IPS DF 6.9 (cell line): ENCODE results near the gene AK9.

Experiments used
- DNase-seq: peaks from one replicate; pipeline ENCODE4 v3.0.0-alpha.2; 2013; ENCODE audit warnings: low read depth, low spot score
- H3K27ac ChIP-seq: one replicate; pipeline ENCODE4 v1.5.1; 2013; ENCODE audit warnings: low read length, control low read depth
- H3K27me3 ChIP-seq: 2 replicates; pipeline ENCODE4 v1.6.1; 2013; ENCODE audit warnings: mild to moderate bottlenecking, low read length; ENCODE audit not compliant: control insufficient read depth, insufficient read depth
- H3K36me3 ChIP-seq: 2 replicates; pipeline ENCODE4 v1.6.1; 2013; ENCODE audit warnings: low read length; ENCODE audit not compliant: control insufficient read depth, insufficient read depth
- H3K4me1 ChIP-seq: 2 replicates; pipeline ENCODE4 v1.6.1; 2013; ENCODE audit warnings: low read length; ENCODE audit not compliant: control insufficient read depth, insufficient read depth
- H3K4me3 ChIP-seq: 2 replicates; pipeline ENCODE4 v1.5.1; 2013; ENCODE audit warnings: mild to moderate bottlenecking, low read length
- H3K9me3 ChIP-seq: 2 replicates; pipeline ENCODE4 v1.6.1; 2013; ENCODE audit warnings: low read length, inconsistent platforms; ENCODE audit not compliant: control insufficient read depth, insufficient read depth
- WGBS: extraction: QIAGEN DNeasy Blood & Tissue Kit; methylation state at CpG from one replicate; pipeline ENCODE4 v1.1.7; 2013; ENCODE audit warnings: mixed read lengths, missing lambda C conversion rate; ENCODE audit not compliant: insufficient read length, insufficient coverage; 5-methylcytosine and 5-hydroxymethylcytosine counted together

Gene AK9

GRCh38 chr6:109515781-109516409 is 175.1 kb downstream of the AK9 start:
- WGBS = no CpG with 5 or more reads among the region's 6 CpGs
- H3K27ac ChIP-seq = no peak overlapping the region
- no peak overlapping the region for H3K4me3 ChIP-seq
- no peaks in the 10 kb centered on the region for H3K9me3 ChIP-seq
- no peak for DNase-seq
- H3K36me3 ChIP-seq = no peaks in the 10 kb centered on the region
- no peaks in the 10 kb centered on the region for H3K27me3 ChIP-seq
- H3K4me1 ChIP-seq = no peaks in the 10 kb centered on the region; the same call in 1 of the 2 replicates

- no peak overlapping the region for H3K27ac ChIP-seq
- WGBS = no CpG with 5 or more reads among the region's 3 CpGs
- no peak for DNase-seq
- no peaks in the 10 kb centered on the region; the same call in 1 of the 2 replicates for H3K4me1 ChIP-seq
- no peaks in the 10 kb centered on the region for H3K27me3 ChIP-seq
- H3K4me3 ChIP-seq = no peak overlapping the region
- H3K9me3 ChIP-seq = peaks cover 3% of the 10 kb centered on the region
- H3K36me3 ChIP-seq = no peaks in the 10 kb centered on the region; the same call in 1 of the 2 replicates
These were observed 176.1 kb downstream of the AK9 start for GRCh38 chr6:109514946-109515345.

- H3K9me3 ChIP-seq = peaks cover 6% of the 10 kb centered on the region
- WGBS = no CpG with 5 or more reads among the region's 2 CpGs
- no peaks in the 10 kb centered on the region; the same call in 1 of the 2 replicates for H3K4me1 ChIP-seq
- H3K36me3 ChIP-seq = no peaks in the 10 kb centered on the region; the same call in 1 of the 2 replicates
- H3K27me3 ChIP-seq = no peaks in the 10 kb centered on the region
- no peak overlapping the region for H3K27ac ChIP-seq
- H3K4me3 ChIP-seq = no peak overlapping the region
- DNase-seq = peak; percentile 48
These were observed 177.4 kb downstream of the AK9 start for GRCh38 chr6:109513571-109514071.

- no peak for DNase-seq
- no CpG with 5 or more reads among the region's 2 CpGs for WGBS
- no peak overlapping the region for H3K27ac ChIP-seq
- no peaks in the 10 kb centered on the region; the same call in 1 of the 2 replicates for H3K4me1 ChIP-seq
- no peak overlapping the region for H3K4me3 ChIP-seq
- peaks cover 6% of the 10 kb centered on the region for H3K9me3 ChIP-seq
- no peaks in the 10 kb centered on the region for H3K27me3 ChIP-seq
- H3K36me3 ChIP-seq = no peaks in the 10 kb centered on the region; the same call in 1 of the 2 replicates
These were observed 178.7 kb downstream of the AK9 start for GRCh38 chr6:109512271-109512817.

GRCh38 chr6:109511832-109512231 is 179.2 kb downstream of the AK9 start:
- DNase-seq = no peak
- H3K36me3 ChIP-seq = no peaks in the 10 kb centered on the region; the same call in 1 of the 2 replicates
- WGBS = no CpG with 5 or more reads among the region's 2 CpGs
- H3K4me1 ChIP-seq = no peaks in the 10 kb centered on the region; the same call in 1 of the 2 replicates
- no peak overlapping the region for H3K27ac ChIP-seq
- H3K9me3 ChIP-seq = peaks cover 6% of the 10 kb centered on the region
- no peak overlapping the region for H3K4me3 ChIP-seq
- H3K27me3 ChIP-seq = no peaks in the 10 kb centered on the region

GRCh38 chr6:109510358-109510757 is 180.6 kb downstream of the AK9 start:
- Histone ChIP-seq H3K4me3 (no peak overlapping the region), H3K4me1 (no peaks in the 10 kb centered on the region; the same call in 1 of the 2 replicates), H3K27ac (no peak overlapping the region), H3K27me3 (no peaks in the 10 kb centered on the region), H3K36me3 (no peaks in the 10 kb centered on the region; the same call in 1 of the 2 replicates), H3K9me3 (peaks cover 6% of the 10 kb centered on the region)
- WGBS = no CpG with 5 or more reads among the region's 1 CpG
- DNase-seq = no peak

GRCh38 chr6:109508166-109508860 is 182.7 kb downstream of the AK9 start:
- Histone ChIP-seq H3K4me1 (0 out of 2 replicates have a peak, but pooled peaks cover 1% of the 10 kb centered on the region), H3K36me3 (no peaks in the 10 kb centered on the region; the same call in 1 of the 2 replicates), H3K9me3 (peaks cover 6% of the 10 kb centered on the region), H3K27me3 (no peaks in the 10 kb centered on the region), H3K27ac (no peak overlapping the region), H3K4me3 (no peak overlapping the region)
- no peak for DNase-seq
- WGBS = no CpG with 5 or more reads among the region's 4 CpGs

GRCh38 chr6:109507490-109508072 is 183.4 kb downstream of the AK9 start:
- 0 out of 2 replicates have a peak, but pooled peaks cover 1% of the 10 kb centered on the region for H3K4me1 ChIP-seq
- H3K9me3 ChIP-seq = peaks cover 6% of the 10 kb centered on the region
- H3K36me3 ChIP-seq = no peaks in the 10 kb centered on the region; the same call in 1 of the 2 replicates
- H3K4me3 ChIP-seq = no peak overlapping the region
- no peaks in the 10 kb centered on the region for H3K27me3 ChIP-seq
- DNase-seq = no peak
- WGBS = no CpG with 5 or more reads among the region's 4 CpGs
- no peak overlapping the region for H3K27ac ChIP-seq

- H3K4me3 ChIP-seq = no peak overlapping the region
- WGBS = no CpG with 5 or more reads among the region's 2 CpGs
These were observed 184.2 kb downstream of the AK9 start for GRCh38 chr6:109506841-109507240.

GRCh38 chr6:109506314-109506713 is 184.7 kb downstream of the AK9 start:
- DNase-seq = no peak
- Histone ChIP-seq H3K4me1 (0 out of 2 replicates have a peak, but pooled peaks cover 1% of the 10 kb centered on the region), H3K36me3 (no peaks in the 10 kb centered on the region; the same call in 1 of the 2 replicates), H3K9me3 (peaks cover 6% of the 10 kb centered on the region), H3K27me3 (no peaks in the 10 kb centered on the region), H3K4me3 (no peak overlapping the region), H3K27ac (no peak overlapping the region)
- no CpG with 5 or more reads among the region's 2 CpGs for WGBS

More at GRCh38 chr6:109506841-109507240, 184.2 kb downstream of the AK9 start:
- Histone ChIP-seq H3K27ac (no peak overlapping the region), H3K36me3 (no peaks in the 10 kb centered on the region; the same call in 1 of the 2 replicates), H3K9me3 (peaks cover 6% of the 10 kb centered on the region), H3K27me3 (no peaks in the 10 kb centered on the region), H3K4me1 (0 out of 2 replicates have a peak, but pooled peaks cover 1% of the 10 kb centered on the region)
- DNase-seq = no peak
